HG02852 (cell line): ENCODE results near the gene LRP4.

Experiments
- ATAC-seq: cut with Tn5 transposase; IDR thresholded peaks from one replicate; pipeline ENCODE4 v1.9.1; 2021; ENCODE audit warnings: mild to moderate bottlenecking, moderate library complexity; ENCODE audit not compliant: unreplicated experiment

The LRP4 gene

GRCh38 chr11:46896719-46897406, 21.5 kb downstream of the LRP4 start:
- no peak for ATAC-seq

- no peak for ATAC-seq
Measured at GRCh38 chr11:46895821-46896220, 22.5 kb downstream of the LRP4 start.

DNA sequence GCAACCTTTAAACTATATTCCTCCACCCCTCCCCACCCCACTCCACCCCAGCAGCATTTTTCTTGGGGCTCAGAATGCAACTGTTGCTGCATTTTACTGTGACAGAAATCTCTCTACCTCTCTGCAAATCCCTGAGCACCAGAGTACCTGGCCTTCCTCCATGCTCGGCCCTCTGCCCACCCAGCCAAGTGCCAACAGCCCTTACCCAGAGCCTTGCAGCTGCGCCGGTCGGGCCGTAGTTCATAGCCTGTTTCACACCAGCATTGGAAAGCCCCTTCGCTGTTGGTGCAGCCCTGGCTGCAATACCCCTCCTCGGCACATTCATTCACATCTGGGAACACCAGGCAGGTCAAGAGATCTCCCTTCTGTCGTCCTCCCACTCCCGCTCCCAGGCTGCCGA, 23.4 kb downstream of the LRP4 start:
- no peak for ATAC-seq

- no peak for ATAC-seq
Measured at GRCh38 chr11:46894506-46894905, 23.8 kb downstream of the LRP4 start.

DNA sequence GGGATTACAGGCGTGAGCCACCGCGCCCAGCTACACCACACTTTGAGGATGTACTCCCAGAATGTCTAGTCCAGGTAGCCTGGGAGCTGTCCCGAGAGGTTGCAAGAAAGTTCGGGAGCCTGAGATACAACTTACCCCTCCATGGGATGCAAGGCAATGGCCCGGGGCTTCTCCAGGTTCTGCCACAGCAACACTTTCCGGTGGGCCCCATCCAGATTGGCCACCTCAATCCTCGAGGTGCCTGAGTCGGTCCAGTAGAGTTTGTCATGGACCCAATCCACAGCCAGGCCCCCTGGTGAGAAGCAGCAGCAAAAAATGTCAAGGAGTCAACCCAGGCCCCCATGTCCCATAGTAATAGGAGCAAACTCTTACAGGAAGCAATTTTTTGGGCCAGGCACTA, 25.5 kb downstream of the LRP4 start:
- ATAC-seq: no peak

DNA sequence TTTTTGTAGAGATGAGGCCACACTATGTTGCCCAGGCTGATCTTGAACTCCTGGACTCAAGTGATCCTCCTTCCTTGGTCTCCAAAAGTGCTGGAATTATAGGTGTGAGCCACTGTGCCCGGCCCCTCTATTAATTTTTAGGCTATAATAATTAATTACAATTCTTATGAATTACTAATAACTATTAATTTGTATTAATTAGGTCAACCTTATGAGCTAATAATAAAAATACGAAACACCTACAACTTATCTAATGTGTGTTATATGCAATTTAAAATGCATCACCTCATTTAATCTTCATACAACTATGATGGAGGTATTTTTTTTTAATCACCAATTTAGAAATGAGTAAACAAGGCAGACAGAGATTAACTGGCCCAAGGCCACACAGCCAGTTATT, 26.2 kb downstream of the LRP4 start:
- no peak for ATAC-seq

- no peak for ATAC-seq
Measured at GRCh38 chr11:46890665-46891064, 27.7 kb downstream of the LRP4 start.

DNA sequence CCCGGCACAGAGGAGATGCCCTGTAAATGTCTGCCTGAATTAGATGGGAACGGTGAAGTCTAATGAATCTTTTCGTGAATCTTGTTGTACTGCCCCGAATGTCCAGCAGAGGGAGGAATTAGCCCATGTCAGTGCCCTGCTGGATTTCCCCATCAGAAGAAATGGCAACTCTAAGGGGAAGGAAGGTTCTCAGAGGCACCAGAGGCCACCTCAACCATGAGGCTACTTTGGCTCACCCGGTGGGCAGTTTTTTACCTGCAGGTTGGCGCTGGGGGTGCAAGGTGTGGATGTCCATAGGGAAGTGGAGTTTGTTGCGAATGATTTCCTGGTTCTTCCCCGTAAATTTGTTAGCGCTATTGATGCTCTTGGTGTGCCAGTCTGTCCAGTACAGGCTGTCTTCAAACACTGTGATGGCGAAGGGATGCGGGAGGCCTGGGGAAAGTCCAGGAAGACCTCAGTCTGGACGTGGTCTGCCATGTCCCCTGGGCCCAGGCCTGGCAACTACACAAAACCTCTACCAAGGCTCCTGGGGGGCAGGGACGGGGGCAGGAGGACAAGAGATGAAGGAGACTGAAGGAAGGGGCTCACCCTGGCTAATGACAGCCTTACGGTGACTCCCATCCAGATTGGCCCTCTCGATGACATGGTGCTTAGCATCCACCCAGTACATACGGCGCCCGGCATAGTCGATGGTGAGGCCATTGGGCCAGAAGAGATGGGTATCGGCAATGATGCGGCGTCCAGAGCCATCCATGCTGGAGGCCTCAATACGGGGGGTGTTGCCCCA, 28.5 kb downstream of the LRP4 start:
- ATAC-seq: peak; percentile 52

DNA sequence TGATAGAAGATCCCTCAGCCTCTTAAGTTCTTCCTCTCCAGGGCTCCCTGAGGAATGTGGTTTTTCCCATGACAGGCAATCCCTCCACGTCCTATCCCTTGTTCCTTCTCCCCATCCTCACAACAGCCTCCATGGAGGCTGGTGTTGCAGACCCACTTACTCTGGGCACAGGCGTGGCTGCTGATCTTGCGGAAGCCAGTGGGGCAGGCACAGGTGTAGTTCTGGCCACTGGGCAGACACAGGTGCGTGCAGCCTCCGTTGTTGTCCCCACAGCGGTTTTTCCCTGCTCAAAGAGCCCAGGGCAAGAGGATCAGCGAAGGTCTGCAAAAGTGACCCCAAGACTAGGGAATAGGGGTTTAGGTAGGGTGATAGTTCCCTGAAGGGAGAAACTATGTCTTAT, 29.1 kb downstream of the LRP4 start:
- ATAC-seq: no peak

DNA sequence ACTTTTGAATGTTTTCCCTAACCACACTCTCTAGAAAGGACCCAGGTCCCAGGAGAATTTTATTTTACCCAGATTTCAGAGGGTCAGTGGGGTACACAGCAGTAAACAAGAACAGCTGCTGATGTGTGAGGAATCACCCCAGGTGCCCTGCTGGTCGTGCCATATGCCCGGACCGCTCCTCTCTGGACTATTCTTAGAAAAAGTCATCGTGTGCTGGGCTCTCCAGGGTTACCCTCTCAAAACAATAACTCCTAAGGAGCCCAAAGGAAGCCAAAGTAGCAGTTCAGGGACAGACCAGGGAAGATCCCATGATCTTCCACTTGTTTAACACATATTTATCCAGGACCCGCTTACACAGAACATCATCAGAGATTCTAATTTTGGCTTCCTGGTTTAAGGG, 29.7 kb downstream of the LRP4 start:
- ATAC-seq: no peak

GRCh38 chr11:46886211-46886610, 32.1 kb downstream of the LRP4 start:
- ATAC-seq: no peak

DNA sequence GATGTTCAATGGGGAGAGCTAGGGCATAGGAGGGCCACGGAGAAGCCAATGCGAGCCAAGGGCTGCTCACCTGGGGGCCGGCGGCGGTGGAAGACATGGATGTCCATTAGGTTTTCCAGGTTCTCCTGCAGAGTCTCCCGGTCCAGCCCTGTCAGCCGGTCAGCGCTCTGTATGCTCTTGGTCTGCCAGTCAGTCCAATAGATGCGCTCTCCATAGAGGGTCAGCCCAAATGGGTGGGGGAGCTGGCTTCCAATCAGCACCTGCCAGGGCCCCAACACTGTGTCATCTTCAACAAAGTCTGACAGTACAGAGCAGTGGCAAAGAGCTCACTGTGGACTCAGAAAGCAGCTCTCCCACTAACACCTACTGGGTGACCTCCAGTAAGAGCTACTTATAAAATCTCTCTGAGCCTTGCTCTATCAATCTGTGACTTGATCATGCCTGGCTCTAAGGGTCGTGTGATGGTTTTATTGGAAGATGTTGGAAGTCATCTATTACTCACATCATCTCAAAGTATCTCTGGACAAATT, 39.2 kb downstream of the LRP4 start:
- no peak for ATAC-seq

- ATAC-seq: no peak
Measured at GRCh38 chr11:46877580-46877979, 40.8 kb downstream of the LRP4 start.

GRCh38 chr11:46876471-46876870, 41.9 kb downstream of the LRP4 start:
- no peak for ATAC-seq

DNA sequence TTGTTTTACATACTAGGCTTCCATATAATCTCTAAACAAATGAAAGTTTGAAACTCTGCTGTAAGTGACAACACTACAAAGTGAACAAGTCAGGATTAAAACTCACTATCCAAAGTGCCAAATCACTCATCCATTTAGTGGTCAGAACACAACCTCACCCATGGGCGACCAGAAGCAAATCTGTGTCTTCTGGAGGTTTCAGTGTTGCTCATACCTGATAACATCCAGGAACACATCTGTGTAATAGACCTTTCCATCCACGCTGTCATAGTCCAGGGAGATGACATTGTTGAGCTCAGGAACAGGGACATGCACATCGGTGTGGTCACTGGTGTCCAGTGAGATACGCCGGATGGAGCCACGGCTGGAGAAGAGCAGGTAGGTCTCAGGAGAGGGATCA, 43.8 kb downstream of the LRP4 start:
- no peak for ATAC-seq

DNA sequence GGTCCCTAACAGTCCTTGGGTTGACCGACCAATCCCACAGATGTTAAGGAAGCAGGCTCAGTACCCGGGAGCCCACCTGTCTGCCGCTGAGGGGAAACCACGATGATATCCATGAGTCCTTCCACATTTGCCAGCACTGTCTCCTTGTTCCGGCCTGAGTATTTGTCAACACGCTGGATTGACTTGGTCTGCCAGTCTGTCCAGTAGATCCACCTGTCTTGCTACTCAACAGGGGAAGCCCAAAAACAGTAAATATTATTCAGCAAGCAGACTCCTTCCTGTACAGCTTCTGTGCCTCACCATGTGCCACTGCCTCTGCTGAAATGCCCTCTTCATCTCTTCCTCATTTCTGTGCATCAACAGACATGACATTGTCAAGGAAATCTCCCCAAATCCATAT, 49.4 kb downstream of the LRP4 start:
- no peak for ATAC-seq

GRCh38 chr11:46865340-46865739, 53.0 kb downstream of the LRP4 start:
- ATAC-seq: no peak

- no peak for ATAC-seq
Measured at GRCh38 chr11:46860218-46860617, 58.1 kb downstream of the LRP4 start.

- ATAC-seq: no peak
Measured at GRCh38 chr11:46858920-46859546, 59.3 kb downstream of the LRP4 start.

DNA sequence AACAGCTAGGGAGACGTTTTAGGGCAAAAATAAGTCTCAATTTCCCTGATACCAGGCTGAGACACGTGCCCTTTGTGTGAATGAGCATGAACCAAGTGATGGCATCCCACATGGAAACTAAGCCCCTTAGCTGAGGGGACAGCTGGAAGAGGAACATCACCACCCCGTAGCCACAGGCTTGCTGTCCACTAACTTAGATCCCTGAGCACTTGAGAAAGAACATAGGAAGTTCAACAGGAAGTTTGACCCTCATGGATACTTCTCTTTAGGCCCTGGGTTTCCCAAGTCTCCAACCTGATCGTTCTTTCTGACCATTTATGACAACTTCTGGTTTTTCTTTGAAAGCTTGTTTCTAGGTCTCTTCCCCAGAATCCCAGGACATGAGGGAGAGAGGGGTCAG, 60.7 kb downstream of the LRP4 start:
- ATAC-seq: no peak

DNA sequence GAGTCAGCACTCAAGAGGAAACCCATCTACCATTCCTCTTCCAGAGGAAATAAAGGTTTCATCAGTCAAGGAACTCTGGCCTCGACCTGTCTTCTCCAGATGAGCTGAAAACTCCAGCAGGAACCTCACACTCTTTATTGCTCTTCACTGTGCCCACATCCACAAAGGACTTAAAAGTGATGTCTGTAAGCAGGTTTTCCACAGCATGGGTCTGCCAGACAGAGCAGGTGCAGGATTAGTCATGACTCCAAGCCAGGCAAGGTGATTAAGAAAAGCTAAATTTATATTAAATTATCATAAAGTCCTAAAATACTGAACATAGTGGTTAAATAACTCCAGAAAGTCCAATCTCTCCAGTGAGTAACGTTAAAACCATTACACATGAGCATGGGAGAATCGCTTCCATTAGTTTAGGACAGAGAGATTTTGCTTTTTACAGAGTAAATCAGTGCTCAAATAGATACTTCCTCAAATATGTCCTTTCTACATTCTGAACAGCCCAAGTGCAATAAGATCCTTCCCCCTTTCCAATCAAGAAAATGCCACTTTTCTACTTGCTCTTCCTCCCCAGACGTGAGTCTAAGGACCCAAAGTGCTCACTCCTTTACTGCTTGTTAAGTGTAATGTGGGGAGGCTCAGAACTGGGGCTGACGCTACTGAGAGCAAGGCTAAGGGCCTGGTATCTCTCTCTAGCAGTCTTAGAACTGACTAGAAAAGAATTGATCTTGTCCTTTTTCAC, 61.6 kb downstream of the LRP4 start:
- no peak for ATAC-seq
